K562 (cell line): ENCODE data around the gene CD9. TPM values are rescaled to one million over a fixed set of nuclear protein-coding genes. Genes with fewer than 3 reads are reported as not detected.

ENCODE experiments used
- ATAC-seq: fragments of 200-7000 bp; cut with Tn5 transposase; 3 replicates; pipeline ENCODE4 v1.9.1; 2020; ENCODE audit warnings: moderate library complexity
- BruUV-seq: library from RNA; stranded (reverse); fragments of 400-500 nt; replicated peaks from 2 replicates; lab custom pipeline; 2021; lab: Mats Ljungman, UMichigan
- CTCF ChIA-PET: fragments of 300-600 bp; formaldehyde crosslinking; extraction: SDS; loops from one replicate; lab custom pipeline; 2021; ENCODE audit warnings: low intra/inter-chr PET ratio; lab: Yijun Ruan, JAX
- POLR2A ChIA-PET: fragments of 300-600, 350-650 bp; sonication (Branson Sonifier 250); formaldehyde crosslinking; extraction: SDS; loops from one replicate; lab custom pipeline; 2021; ENCODE audit warnings: antibody characterized with exemption, inconsistent platforms; lab: Yijun Ruan, JAX
- DNase-seq, 4 experiments: peaks; one replicate each; pipeline versions ENCODE4 v3.0.0 to v3.0.0-alpha.2; 2011 to 2018; ENCODE audit warnings: low spot score in 3 of 4, mixed read lengths in 3 of 4; ENCODE audit errors: extremely low read depth in 1 of 4
- FAIRE-seq: peaks from 2 replicates; lab custom pipeline; 2011; peaks lifted over from hg19 to GRCh38; lab: Jason Lieb, UNC
- H2AFZ ChIP-seq: 2 replicates; pipeline ENCODE4 v1.6.0; 2011; ENCODE audit warnings: low read depth, low read length, control low read depth, inconsistent platforms
- H3K27ac ChIP-seq: fragments of 200-600 bp; 3 replicates; pipeline ENCODE4 v1.8.0; 2011; ENCODE audit warnings: low read depth, mild to moderate bottlenecking, control low read depth, inconsistent platforms, low read length, moderate library complexity, mixed read lengths; ENCODE audit errors: extremely low read depth
- H3K27me3 ChIP-seq, 2 experiments: fragments of 300-600 bp in 1 of 2; 2 replicates in 1 of 2; 3 replicates in 1 of 2; pipeline versions ENCODE4 v1.6.0 to v1.8.0; 2011; ENCODE audit warnings: inconsistent platforms in 2 of 2, low read length in 2 of 2, mild to moderate bottlenecking in 1 of 2, mixed read lengths in 1 of 2, moderate library complexity in 1 of 2; ENCODE audit not compliant: control insufficient read depth in 2 of 2, insufficient read depth in 2 of 2
- H3K36me3 ChIP-seq: fragments of 300-600 bp; 3 replicates; pipeline ENCODE4 v1.8.0; 2011; ENCODE audit warnings: mild to moderate bottlenecking, low read length, inconsistent platforms; ENCODE audit not compliant: control insufficient read depth, insufficient read depth
- H3K4me1 ChIP-seq, 2 experiments: fragments of 200-600 bp in 1 of 2; replicated peaks in 1 of 2; 2 replicates in 1 of 2; 3 replicates in 1 of 2; pipeline versions ENCODE4 v1.5.1 to v1.8.0; 2011; ENCODE audit warnings: inconsistent platforms in 2 of 2, low read length in 2 of 2, mild to moderate bottlenecking in 1 of 2, mixed read lengths in 1 of 2, moderate library complexity in 1 of 2; ENCODE audit not compliant: control insufficient read depth in 2 of 2, insufficient read depth in 2 of 2
- H3K4me2 ChIP-seq: 2 replicates; pipeline ENCODE4 v1.6.1; 2011; ENCODE audit warnings: low read length, control low read depth, inconsistent platforms, mixed read lengths; ENCODE audit not compliant: insufficient read depth
- H3K4me3 ChIP-seq: fragments of 200-600 bp; sonication (generic), shearing (Covaris generic); 2 replicates; pipeline ENCODE4 v1.5.1; 2016; ENCODE audit warnings: control low read depth, inconsistent platforms
- H3K79me2 ChIP-seq: fragments of 200-600 bp; 3 replicates; pipeline ENCODE4 v1.8.0; 2011; ENCODE audit warnings: low read length, inconsistent platforms; ENCODE audit not compliant: control insufficient read depth, insufficient read depth
- H3K9ac ChIP-seq, 2 experiments: 2 replicates each; pipeline versions ENCODE4 v1.6.0 to v1.6.1; 2011; ENCODE audit warnings: low read depth in 2 of 2, low read length in 2 of 2, control low read depth in 1 of 2, inconsistent platforms in 1 of 2, mild to moderate bottlenecking in 1 of 2, mixed read lengths in 1 of 2; ENCODE audit not compliant: insufficient read depth in 1 of 2
- H3K9me1 ChIP-seq: one replicate; pipeline ENCODE4 v1.6.0; 2011; ENCODE audit warnings: inconsistent platforms, mild to moderate bottlenecking, low read length, moderate library complexity; ENCODE audit not compliant: control insufficient read depth, insufficient read depth
- H3K9me3 ChIP-seq: replicated peaks from 2 replicates; pipeline ENCODE4 v1.5.1; 2011; ENCODE audit warnings: low read depth, low read length, inconsistent platforms; ENCODE audit not compliant: control insufficient read depth, insufficient read depth
- H4K20me1 ChIP-seq: replicated peaks from 2 replicates; pipeline ENCODE4 v1.6.1; 2011; ENCODE audit warnings: low read length, inconsistent platforms, mixed read lengths; ENCODE audit not compliant: control insufficient read depth, insufficient read depth
- CHD1 ChIP-seq: fragments of 200-600 bp; sonication (generic); IDR thresholded peaks from one replicate; pipeline ENCODE4 v1.6.1; 2012; ENCODE audit warnings: mild to moderate bottlenecking, moderate library complexity, low read length, inconsistent platforms
- FOXJ2 ChIP-seq: fragments of 200-800 bp; sonication (Bioruptor generic); IDR thresholded peaks from 2 replicates; pipeline ENCODE4 v1.6.1; 2016; ENCODE audit warnings: missing genetic modification characterization, missing compliant biosample characterization
- PREB ChIP-seq: sonication (generic); formaldehyde crosslinking; IDR thresholded peaks from 2 replicates; pipeline ENCODE4 v1.8.1; 2023; ENCODE audit warnings: mild to moderate bottlenecking, missing genetic modification reagents
- RFX7 ChIP-seq: fragments of 250-450 bp; sonication (Bioruptor Pico); IDR thresholded peaks from 2 replicates; pipeline ENCODE4 v1.5.1; 2021; ENCODE audit warnings: mild to moderate bottlenecking
- SMARCB1 ChIP-seq: IDR thresholded peaks from 2 replicates; pipeline ENCODE4 v1.6.1; 2011; ENCODE audit warnings: improper control_type of control experiment, low read depth; ENCODE audit not compliant: insufficient read length
- SRF ChIP-seq, 2 experiments: fragments of 250-450, 450-650 bp in 1 of 2; sonication (Bioruptor Pico) in 1 of 2; sonication (generic) in 1 of 2; formaldehyde crosslinking; IDR thresholded peaks; 2 replicates each; pipeline versions ENCODE4 v1.5.0 to v1.5.1; 2020 to 2022; ENCODE audit warnings: mild to moderate bottlenecking in 1 of 2, missing genetic modification reagents in 1 of 2
- ZBTB8A ChIP-seq: fragments of 450-650 bp; IDR thresholded peaks from 2 replicates; pipeline ENCODE4 v1.6.1; 2018; ENCODE audit warnings: mild to moderate bottlenecking, moderate library complexity; ENCODE audit not compliant: partially characterized antibody
- ZNF551 ChIP-seq: fragments of 250-450 bp; sonication (Bioruptor Pico); IDR thresholded peaks from 2 replicates; pipeline ENCODE4 v1.5.0; 2021; ENCODE audit warnings: mild to moderate bottlenecking, moderate library complexity
- ZNF609 ChIP-seq: sonication (generic); formaldehyde crosslinking; IDR thresholded peaks from 2 replicates; pipeline ENCODE4 v1.8.1; 2023; ENCODE audit warnings: missing genetic modification reagents, mild to moderate bottlenecking, borderline replicate concordance
- WGBS: fragments of 100-300 bp; shearing (Covaris generic); methylation state at CpG from one replicate; pipeline ENCODE4 v1.1.6; 2016; ENCODE audit warnings: low coverage, mixed read lengths; ENCODE audit not compliant: insufficient coverage; ENCODE audit errors: missing lambda C conversion rate; 5-methylcytosine and 5-hydroxymethylcytosine counted together
- in situ Hi-C: fragments of 300-500 bp; cut with MboI; formaldehyde crosslinking; loops from 4 replicates; pipeline ENCODE4 v1.15.0; 2018; ENCODE audit warnings: inconsistent platforms, mixed read lengths
- intact Hi-C: fragments of 100-400 bp; cut with micrococcal nuclease; formaldehyde crosslinking; loops from 2 replicates; pipeline ENCODE4 v1.14.2; 2022
- polyA plus RNA-seq, 8 experiments: library from polyadenylated mRNA; depleted of rRNA in 4 of 8; stranded (reverse) in 5 of 8; unstranded in 3 of 8; fragments of >200 nt; fragmentation: Nextera tagmentation in 2 of 8; fragmentation: Illumina TruSeq in 1 of 8; extraction: Ambion mirVana in 2 of 8; extraction: Trizol in 1 of 8; gene quantifications; 2 replicates each; pipeline versions ENCODE4 v1.2.1 to v1.2.3, GENCODE V29; 2011 to 2014; ENCODE audit warnings: inconsistent platforms in 1 of 8, missing spikeins in 1 of 8
- total RNA-seq, 7 experiments: library from RNA; depleted of rRNA in 6 of 7; stranded (reverse); fragments of >200 nt in 6 of 7; fragmentation: Illumina TruSeq in 2 of 7; extraction: Trizol in 2 of 7; gene quantifications; 2 replicates each; pipeline versions ENCODE4 v1.2.1 to v1.2.3, GENCODE V29; 2011 to 2021; ENCODE audit warnings: low replicate concordance in 1 of 7

The CD9 gene
- total and polyA plus RNA-seq, 9 of the 15 experiments (the other 6 are each of a cell fraction or from before 2014, with no cell fraction given) = 0.43 to 5.6 (median 0.62) TPM

DNA sequence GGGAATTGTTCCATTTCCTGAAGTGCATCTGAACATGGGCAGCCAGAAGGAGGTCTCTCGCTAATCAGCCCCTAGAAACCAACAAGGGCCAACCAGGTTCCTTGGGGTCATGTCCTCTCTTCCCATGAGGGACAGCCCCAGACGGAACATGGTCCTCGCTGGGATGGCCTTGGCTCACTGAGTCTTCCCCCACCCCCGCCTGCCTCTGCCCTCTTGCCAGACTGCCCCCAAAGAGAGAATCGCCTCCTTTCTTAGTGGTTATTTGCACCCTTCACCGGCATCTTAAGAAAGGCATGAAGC is 36.4 kb downstream of the CD9 start:
- no peaks in the 10 kb centered on the region for H3K9me3 ChIP-seq
- CTCF ChIA-PET = no interaction called here
- no peak overlapping the region for H3K4me3 ChIP-seq
- no TSS peak for BruUV-seq
- no peak for ATAC-seq
- no peak for TF ChIP-seq CHD1
- TF ChIP-seq ZBTB8A = no peak
- no peak for TF ChIP-seq ZNF551
- no peak for TF ChIP-seq SRF (CRISPR knock-in tag; IDR thresholded peaks at IDR 0.05)
- TF ChIP-seq PREB (CRISPR knock-in tag) = no peak
- TF ChIP-seq, all 486 proteins: peak for 0
- Histone ChIP-seq H3K36me3 (no peaks in the 10 kb centered on the region), H3K4me1 (peaks cover 0 to 9% of the 10 kb centered on the region in 2 experiments; a peak in 1 of 5 replicates), H3K27ac (no peak overlapping the region), H4K20me1 (no peaks in the 10 kb centered on the region), H3K79me2 (no peaks in the 10 kb centered on the region), H3K4me2 (no peak overlapping the region), H3K9ac (no peak overlapping the region), H3K9me1 (no peaks in the 10 kb centered on the region), H3K27me3 (peaks cover 24 to 67% of the 10 kb centered on the region in 2 experiments; a peak in 4 of 5 replicates), H2AFZ (no peak overlapping the region)
- 0% methylated on average over 3 of the region's 6 CpGs for WGBS
- POLR2A ChIA-PET = no interaction called here
- FAIRE-seq (no peak), DNase-seq (no peak)
- intact Hi-C loops = no loop called here
- in situ Hi-C loops = no loop called here

DNA sequence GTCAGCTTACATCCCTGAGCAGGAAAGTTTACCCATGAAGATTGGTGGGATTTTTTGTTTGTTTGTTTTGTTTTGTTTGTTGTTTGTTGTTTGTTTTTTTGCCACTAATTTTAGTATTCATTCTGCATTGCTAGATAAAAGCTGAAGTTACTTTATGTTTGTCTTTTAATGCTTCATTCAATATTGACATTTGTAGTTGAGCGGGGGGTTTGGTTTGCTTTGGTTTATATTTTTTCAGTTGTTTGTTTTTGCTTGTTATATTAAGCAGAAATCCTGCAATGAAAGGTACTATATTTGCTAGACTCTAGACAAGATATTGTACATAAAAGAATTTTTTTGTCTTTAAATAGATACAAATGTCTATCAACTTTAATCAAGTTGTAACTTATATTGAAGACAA is 37.6 kb downstream of the CD9 start:
- in situ Hi-C loops = no loop called here
- Histone ChIP-seq H3K79me2 (no peaks in the 10 kb centered on the region), H3K27ac (no peak overlapping the region), H4K20me1 (no peaks in the 10 kb centered on the region), H3K9ac (no peak overlapping the region), H3K9me3 (no peaks in the 10 kb centered on the region), H3K4me2 (no peak overlapping the region), H3K36me3 (no peaks in the 10 kb centered on the region), H3K9me1 (no peaks in the 10 kb centered on the region), H3K27me3 (peaks cover 27 to 65% of the 10 kb centered on the region in 2 experiments), H2AFZ (no peak overlapping the region), H3K4me1 (peaks cover 0 to 11% of the 10 kb centered on the region in 2 experiments; a peak in 1 of 5 replicates), H3K4me3 (no peak overlapping the region)
- ATAC-seq (no peak), DNase-seq (no peak), FAIRE-seq (no peak)
- intact Hi-C loops = no loop called here
- BruUV-seq = no TSS peak
- ChIA-PET POLR2A (interaction anchor here (0.6 kb wide), 1 partner anchor 26 kb away, joined by 3 read pairs; no protein-coding TSS in a partner anchor), CTCF (no interaction called here)
- WGBS = 44% methylated on average over 1 of the region's 1 CpG
- TF ChIP-seq SMARCB1 (no peak), ZNF609 (no peak), FOXJ2 (tag) (no peak), RFX7 (CRISPR knock-in tag) (no peak)
